Gastroesophageal sphincter (tissue), 3 donors: ENCODE results near the gene PPP1R14B.

Experiments
- CTCF ChIP-seq, 4 experiments: fragments of 200-600 bp in 2 of 4; fragments of 450-650 bp in 2 of 4; sonication (generic) in 1 of 4; IDR thresholded peaks; one replicate each; pipeline ENCODE4 v1.5.1; 2017 to 2019; ENCODE audit warnings: antibody characterized with exemption in 4 of 4, mild to moderate bottlenecking in 2 of 4, moderate library complexity in 2 of 4
- EP300 ChIP-seq: sonication (generic); formaldehyde crosslinking; IDR thresholded peaks from one replicate; pipeline ENCODE4 v1.6.1; 2017; ENCODE audit warnings: antibody characterized with exemption, mild to moderate bottlenecking
- POLR2A ChIP-seq, 2 donors: fragments of 450-650 bp; IDR thresholded peaks; one replicate each; pipeline ENCODE4 v1.6.1; 2017; ENCODE audit warnings: antibody characterized with exemption in 2 of 2, mild to moderate bottlenecking in 2 of 2, moderate library complexity in 1 of 2
- POLR2AphosphoS5 ChIP-seq: sonication (generic); formaldehyde crosslinking; IDR thresholded peaks from one replicate; pipeline ENCODE4 v1.6.1; 2017; ENCODE audit warnings: antibody characterized with exemption

GRCh38 chr11:64295760-64296159 is 49.0 kb upstream of the PPP1R14B start:
- TF ChIP-seq POLR2A (IDR thresholded peaks at IDR 0.05) = no peak
- TF ChIP-seq CTCF (IDR thresholded peaks at IDR 0.05) = no peak
- TF ChIP-seq POLR2AphosphoS5 = no peak
- TF ChIP-seq EP300 = no peak
